NCI-H345 treated with DMSO at 0.1 percent for 48 hours (cell line): ENCODE data around the gene PLCB1.
"Not testable (repeated sequence)": the region's sequence is repeated elsewhere in the genome, so short reads cannot be mapped to it uniquely, and the experiment has no call there.

Source experiments
- DNase-seq: peaks from one replicate; lab custom pipeline; 2025; ENCODE audit not compliant: unreplicated experiment; lab: John Stamatoyannopoulos, UW

Gene PLCB1

GRCh38 chr20:8330319-8330784 is 198.3 kb downstream of the PLCB1 start:
- no peak for DNase-seq

GRCh38 chr20:8330785-8331695 is 199.0 kb downstream of the PLCB1 start:
- no peak for DNase-seq

GRCh38 chr20:8331740-8332412 is 199.8 kb downstream of the PLCB1 start:
- no peak for DNase-seq

- DNase-seq, result no peak
These were observed 202.6 kb downstream of the PLCB1 start for GRCh38 chr20:8334641-8335040.

GRCh38 chr20:8335059-8335458 is 203.0 kb downstream of the PLCB1 start:
- DNase-seq, result no peak

- DNase-seq, result no peak
These were observed 203.6 kb downstream of the PLCB1 start for GRCh38 chr20:8335495-8336195.

- DNase-seq, result no peak
These were observed 207.3 kb downstream of the PLCB1 start for GRCh38 chr20:8339349-8339748.

GRCh38 chr20:8342391-8342790 is 210.3 kb downstream of the PLCB1 start:
- DNase-seq, result peak; percentile 58

- DNase-seq, result no peak
These were observed 212.0 kb downstream of the PLCB1 start for GRCh38 chr20:8344106-8344505.

- peak; percentile 11 for DNase-seq
These were observed 212.6 kb downstream of the PLCB1 start for GRCh38 chr20:8344631-8345030.

- DNase-seq, result no peak
These were observed 214.7 kb downstream of the PLCB1 start for GRCh38 chr20:8346700-8347270.

- not testable (repeated sequence) for DNase-seq
These were observed 218.2 kb downstream of the PLCB1 start for GRCh38 chr20:8350225-8350624.

GRCh38 chr20:8352486-8352885 is 220.4 kb downstream of the PLCB1 start:
- DNase-seq, result no peak

GRCh38 chr20:8353512-8353911 is 221.4 kb downstream of the PLCB1 start:
- DNase-seq, result no peak

GRCh38 chr20:8355453-8355852 is 223.4 kb downstream of the PLCB1 start:
- no peak for DNase-seq

- DNase-seq, result no peak
These were observed 224.7 kb downstream of the PLCB1 start for GRCh38 chr20:8356806-8357205.

- no peak for DNase-seq
These were observed 225.6 kb downstream of the PLCB1 start for GRCh38 chr20:8357703-8358102.

- DNase-seq, result no peak
These were observed 228.0 kb downstream of the PLCB1 start for GRCh38 chr20:8360035-8360434.

GRCh38 chr20:8361006-8361652 is 229.1 kb downstream of the PLCB1 start:
- no peak for DNase-seq

- no peak for DNase-seq
These were observed 229.7 kb downstream of the PLCB1 start for GRCh38 chr20:8361779-8362178.

GRCh38 chr20:8362457-8362856 is 230.4 kb downstream of the PLCB1 start:
- no peak for DNase-seq
